ENCODE data around the gene MYO5B.

The MYO5B gene

DNA sequence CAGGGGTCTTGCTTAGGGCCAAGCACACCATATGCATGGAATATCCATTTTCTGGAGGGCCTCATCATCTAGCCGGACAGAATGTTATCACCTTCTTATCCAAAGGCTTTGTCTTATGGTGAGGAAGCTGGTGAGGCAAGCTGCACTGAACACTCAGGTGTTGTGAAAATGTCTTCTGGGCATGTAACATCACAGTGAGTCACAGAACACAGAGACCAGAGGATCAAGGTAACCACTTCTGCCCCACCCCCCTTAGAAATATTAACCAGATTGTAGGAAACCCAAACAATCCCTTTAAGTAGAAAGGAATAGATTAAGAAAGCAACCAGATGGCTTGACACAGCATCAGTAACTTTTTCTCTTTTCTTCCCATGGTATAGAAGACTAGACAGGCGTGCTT is 51.1 kb downstream of the MYO5B start:
- DNase-seq: no peak

DNA sequence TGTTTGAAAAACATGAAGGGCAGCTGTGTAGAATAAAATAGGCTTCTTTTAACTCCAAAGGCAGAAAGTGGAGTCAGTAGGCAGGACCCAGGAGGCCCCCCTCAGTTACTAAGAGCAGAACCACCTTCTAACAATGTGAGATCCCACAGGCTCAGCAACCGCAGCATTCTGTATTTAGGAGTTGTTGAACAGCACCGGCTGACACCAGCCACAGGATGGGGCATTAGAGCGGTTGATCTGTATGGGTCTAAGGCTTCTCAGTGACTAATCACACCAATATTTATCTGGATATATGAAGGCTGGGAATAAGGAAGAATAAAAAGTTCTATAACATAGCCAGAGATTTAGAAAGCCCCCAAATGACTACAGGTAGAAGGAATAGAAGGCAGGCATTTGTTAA is 51.7 kb downstream of the MYO5B start:
- DNase-seq: no peak

DNA sequence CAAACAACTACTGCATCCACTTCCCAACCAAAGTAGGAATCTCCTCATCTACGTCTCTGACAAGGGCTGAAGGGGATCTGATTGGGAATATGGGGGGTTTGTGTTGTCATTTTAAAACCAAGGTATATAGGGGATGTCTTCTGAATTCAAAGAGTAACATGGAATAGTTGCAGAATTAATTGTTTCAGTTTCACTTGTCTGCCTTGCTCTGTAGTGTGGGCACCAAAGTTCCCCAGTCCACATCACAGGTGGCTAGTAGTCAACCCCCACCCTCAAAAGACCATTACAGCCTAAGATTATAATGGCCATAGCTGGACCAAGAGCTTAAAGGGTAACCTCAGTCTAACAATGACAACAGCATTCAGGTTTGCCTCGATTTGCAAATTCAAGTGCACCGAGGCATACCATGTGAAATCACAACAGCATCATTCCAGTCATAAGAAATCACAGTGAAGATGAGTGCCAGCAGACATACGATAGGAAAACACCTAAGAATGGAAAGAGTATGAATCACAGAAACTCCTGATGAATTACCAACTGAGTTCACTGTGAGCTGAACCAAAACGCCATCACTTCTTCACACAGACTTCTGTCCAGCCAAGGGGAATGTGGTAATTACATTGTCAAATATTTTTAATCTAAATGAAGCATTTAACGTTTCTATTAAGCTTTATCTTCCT is 52.4 kb downstream of the MYO5B start:
- no peak for DNase-seq

DNA sequence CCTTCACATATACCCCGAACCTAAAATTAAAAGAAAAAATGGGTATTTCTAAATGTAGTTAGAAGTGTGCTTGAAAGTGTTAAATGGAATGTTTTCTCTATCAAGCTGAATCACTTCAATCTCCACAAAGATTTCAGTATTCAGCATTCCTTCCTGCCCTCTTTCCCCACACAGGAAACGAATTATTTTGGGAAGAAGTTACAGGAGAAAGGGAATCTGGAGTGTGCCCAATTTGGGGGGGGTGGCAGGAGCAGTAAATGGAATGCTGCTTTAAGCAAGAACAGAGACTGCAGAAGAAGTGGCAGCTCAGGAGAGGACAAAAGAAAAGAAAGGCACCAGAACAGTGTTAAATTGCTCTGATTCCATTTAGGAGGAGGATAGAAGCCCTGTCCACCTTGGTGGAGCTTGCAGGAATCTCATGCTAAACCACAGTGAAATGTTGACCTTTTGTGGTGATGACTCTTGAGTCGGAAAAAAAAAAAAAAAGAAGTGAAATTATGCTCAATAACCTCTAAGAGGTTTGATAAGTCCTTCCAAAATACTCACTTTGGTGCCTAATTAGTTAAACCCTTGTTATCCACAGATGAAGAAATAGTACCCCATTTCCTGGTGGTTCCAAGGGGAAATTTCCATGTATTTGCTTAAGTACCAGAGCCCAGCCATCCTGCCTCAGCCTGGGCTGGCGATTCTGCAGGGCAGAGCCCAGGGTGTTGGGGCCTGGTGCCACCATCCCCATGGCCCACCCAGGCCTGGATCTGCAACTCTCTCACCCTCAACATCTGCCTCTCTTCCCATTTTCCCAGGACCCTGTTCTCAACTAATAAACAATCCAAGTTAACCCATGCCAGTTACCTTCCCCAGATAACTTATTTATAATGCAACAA is 56.5 kb downstream of the MYO5B start:
- no peak for DNase-seq

DNA sequence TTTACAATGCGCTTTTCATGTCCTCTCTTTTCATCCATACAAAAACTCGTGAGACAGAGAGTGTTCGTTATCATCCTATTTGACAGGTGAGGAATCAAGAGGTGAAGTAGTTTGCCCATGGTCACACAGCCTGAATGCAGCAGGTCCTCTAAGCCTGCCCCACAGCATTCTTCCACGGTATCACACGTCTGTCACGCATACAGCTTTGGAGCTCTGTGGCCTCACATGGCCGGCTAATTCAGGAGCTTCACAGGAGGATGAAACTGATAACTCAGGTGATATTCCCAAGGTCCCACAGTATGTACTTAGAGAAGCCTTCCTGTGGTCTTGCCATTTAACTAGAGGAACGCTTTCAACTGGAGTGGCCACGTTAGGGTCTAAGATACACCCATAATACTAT is 59.0 kb downstream of the MYO5B start:
- no peak for DNase-seq

DNA sequence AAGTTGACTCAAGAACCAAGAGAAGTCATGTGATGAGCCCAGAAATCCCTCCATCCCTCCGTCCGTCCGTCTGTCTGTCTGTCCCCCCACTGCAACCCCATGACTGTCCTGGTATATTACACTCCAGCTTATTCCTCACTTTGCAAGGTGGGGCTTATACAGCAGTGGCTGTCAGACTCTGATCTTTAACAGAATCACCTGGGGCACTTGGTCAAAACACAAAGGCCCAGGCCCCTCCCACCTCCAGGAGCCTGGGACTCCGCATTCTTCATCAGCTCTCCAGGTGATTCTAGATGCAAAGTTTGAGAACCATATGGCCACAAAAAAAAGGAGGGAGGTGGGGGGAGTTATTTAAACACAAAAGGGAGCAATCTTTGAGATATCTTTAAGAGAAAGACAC is 61.4 kb downstream of the MYO5B start:
- no peak for DNase-seq

DNA sequence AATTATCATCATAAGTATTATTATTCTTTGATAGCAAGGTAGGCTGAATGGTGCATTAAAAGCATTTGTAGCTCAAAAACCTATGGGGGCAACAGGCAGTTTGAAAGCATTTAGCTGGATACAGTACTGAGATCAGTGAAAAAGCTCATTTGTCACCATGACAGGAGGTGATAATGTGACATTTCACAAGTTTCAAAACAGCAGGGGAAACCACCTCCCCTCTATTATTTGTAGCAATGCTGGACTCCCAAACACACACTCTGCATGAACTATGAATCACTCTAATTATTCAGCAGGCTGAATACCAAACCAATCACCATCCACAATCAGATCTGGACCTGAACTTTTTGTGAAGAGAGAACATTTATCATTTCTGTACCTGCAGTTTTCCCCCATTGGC is 63.4 kb downstream of the MYO5B start:
- no peak for DNase-seq

DNA sequence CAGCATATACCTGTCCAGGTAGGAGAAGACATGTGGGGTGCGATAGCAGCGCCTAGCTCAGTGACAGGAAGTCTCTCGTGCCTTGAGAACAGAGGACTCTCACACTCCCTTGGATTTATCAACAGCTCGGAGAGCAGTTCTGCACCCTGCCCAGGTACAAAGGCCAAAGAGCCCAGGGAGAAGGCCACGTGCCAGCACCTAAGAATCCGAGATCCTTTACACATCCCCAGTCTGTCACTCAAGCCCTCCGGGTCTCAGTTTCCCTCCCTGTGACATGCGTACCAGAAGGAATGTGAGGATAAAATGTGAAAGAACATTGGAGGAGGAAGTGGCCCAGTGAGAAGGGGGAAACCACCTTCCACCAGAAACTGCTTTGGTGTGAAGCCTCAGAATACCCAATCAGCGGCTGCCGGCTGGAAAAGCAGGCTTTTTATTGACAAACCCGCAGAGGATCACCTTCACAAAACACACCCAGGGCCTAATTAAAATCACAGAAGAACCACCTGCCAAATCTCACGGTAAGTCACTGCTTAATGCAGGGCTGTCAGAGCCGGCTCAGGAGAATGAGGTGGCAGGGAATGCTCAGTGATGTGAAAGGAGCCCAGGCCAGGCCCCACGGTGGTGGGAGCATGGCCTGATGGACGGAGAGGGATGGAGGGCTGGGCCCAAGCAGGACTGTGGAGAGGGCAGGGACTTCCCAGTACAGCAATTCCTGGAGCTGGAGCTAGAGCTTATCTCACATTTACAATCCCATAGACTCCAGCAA is 66.3 kb downstream of the MYO5B start:
- DNase-seq: no peak

DNA sequence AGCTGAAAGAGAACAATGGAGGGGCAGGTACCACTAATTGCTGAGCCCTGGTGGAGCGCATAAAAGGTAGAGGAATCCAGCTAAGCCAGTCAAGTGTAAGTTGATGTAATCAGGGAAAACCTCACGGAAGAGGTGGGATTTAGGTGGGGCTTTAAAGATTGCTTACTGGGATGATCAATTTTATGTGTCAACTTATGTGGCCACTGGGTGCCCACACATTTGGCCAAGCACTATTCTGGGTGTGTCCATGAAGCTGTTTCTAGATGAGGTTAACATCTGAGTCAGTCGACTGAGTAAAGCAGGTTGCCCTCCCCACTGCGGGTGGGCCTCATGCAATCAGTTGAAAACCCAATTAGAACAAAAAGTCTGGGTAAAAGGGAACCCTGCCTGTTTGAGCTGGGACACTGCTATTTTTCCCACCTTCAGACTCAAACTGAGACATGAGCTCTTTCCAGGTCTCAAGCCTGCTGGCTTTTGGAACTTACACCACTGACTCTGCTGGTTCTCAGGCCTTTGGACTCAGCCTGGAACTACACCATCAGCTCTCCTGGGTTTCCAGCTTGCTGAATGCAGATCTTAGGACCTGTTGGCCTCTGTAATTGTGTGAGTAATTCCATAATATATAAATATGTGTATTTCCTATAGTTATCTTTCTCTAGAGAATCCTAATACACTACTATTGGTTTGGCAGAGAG is 67.3 kb downstream of the MYO5B start:
- no peak for DNase-seq

DNA sequence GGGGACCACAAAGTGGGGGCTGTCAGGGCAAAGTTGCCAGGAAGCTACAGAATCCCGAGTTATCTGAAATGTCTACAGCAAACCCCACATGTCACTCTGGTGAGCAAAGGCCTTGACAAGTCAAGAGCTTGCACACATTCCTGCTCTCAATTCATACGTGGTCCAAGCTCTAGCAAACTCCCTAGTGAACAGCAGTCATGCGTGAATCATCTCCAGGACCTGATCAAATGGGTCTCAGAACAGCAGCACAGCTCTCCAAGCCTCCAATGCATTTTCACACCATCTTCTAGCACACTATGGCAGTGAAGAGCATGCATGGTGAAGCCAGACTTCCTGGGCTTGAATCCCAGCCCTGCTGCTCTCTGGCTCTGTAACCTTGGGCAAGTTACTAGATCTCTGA is 68.5 kb downstream of the MYO5B start:
- no peak for DNase-seq

DNA sequence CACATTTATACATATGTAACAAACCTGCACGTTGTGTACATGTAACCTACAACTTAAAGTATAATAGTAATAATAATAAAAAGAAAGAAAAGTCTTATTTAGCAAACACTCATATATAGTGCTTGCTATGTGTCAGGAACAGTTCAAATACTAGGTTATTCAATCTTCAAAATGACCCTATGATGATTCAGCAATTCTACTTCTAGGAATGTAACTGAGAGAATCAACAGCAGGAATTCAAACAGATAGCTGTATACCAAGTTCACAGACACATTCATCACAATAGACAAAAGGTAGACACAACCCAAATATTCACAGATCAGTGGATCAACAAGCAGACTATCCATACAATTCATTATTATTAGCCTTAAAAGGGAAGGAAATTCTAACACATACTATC is 69.5 kb downstream of the MYO5B start:
- DNase-seq: no peak

DNA sequence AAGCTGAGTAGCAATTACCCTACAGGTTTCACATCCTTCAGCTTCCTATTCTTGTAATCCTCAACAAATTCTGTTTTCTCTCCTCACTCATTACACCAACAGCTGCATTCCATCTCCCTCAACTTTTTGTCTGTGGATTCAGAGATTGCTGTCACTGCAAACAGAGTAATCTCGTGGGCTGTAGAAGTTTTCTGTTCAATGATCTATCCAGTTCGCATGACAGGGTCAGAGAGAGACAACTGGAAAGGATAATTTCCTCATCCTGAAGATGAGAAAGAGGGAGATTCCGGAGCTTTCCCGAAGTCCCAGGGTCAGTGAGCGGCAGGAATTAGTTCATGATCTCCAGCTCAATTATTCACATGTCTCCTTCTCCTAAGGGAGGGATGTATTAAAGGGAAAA is 75.7 kb downstream of the MYO5B start:
- no peak for DNase-seq

DNA sequence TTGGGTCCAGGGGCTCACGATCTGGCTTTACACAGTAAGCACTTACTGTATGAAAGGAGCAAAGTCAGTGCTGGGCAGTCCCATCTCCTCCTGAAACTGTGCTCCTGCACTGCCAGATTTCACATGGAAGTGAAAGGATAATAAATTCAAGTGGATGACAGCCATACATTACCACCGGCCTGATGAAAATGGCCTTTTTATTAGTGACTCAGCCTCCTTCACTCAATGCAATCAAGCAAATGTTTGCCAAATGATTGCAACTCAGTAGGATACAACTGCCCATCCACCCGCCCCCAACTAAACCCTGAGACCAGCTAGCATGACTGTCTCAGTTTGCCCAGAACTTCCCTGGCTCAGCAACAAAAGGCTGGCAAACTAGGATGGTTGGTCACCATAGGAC is 77.1 kb downstream of the MYO5B start:
- no peak for DNase-seq

DNA sequence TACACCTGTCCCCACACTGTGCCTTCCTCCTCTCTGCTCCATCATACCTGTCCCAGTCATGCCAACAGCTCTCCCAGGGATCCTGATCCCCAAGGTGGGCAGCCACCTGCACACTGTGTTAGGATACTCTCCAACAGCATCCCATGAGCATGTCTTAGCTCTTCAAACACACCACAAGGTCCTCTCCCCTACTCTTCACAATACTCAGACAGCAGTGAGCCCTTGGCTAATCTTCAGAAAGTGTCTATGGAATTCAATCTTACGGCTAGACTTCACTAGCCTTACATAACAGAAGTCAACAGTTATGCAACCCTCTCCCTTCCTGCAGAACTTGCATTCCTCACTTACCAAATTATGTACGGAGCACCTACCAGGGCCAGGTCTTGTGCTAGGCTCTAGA is 79.9 kb downstream of the MYO5B start:
- DNase-seq: no peak

DNA sequence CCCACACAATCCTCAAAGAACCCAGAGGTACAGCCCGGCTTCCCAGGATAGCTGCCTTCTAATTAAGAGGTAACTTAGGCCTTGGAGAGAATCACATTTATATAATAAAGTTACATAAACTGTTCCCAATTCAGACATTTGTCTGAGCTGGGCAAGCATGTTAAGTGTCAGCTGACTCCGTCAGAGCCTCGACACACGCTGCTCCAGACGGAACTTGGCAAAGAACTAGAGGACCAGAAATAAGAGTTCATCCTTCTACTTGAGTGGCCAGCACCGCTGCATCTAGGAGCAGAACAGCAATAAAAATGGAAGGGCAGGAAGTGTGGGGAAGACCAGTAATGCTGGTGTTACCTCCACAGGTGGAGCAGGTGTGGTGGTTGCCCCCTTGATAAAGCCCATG is 80.5 kb downstream of the MYO5B start:
- DNase-seq: no peak

DNA sequence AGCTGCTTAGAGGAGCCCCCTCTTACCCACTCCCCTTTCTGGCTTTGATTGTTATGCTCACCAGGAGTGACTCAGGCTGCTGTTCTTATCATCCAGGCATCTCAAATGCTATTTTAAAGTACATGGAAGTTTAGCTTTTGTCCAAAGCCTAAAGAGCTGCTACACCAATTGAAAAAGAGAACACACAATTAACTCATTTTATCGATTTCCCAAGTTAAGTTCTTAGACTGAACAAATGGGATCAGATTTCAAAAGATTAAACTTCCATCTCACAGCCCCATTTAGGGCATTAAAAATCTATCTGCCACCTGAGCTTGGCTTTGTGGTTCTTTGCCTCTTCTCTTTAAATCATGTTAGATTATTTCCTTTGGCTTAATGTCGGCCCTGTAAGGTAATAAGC is 81.2 kb downstream of the MYO5B start:
- no peak for DNase-seq

DNA sequence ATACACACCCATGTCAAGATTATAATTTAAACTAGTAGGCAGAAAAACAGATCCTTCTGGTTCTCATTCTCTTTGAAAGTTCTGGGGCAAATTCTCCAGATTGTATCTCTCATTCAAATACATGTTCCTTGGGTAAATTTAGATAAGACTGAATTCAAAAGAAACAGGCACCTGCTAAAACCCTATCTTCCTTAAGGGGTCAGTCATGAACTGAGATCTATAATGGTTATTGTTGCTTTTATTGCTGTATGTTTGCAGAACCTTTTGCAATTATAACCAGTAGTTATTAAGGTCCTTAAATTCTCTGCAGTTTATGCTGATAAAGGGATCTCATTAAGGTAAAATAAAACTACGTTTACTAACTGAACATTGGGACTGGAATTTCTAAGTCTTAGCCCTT is 83.5 kb downstream of the MYO5B start:
- no peak for DNase-seq

DNA sequence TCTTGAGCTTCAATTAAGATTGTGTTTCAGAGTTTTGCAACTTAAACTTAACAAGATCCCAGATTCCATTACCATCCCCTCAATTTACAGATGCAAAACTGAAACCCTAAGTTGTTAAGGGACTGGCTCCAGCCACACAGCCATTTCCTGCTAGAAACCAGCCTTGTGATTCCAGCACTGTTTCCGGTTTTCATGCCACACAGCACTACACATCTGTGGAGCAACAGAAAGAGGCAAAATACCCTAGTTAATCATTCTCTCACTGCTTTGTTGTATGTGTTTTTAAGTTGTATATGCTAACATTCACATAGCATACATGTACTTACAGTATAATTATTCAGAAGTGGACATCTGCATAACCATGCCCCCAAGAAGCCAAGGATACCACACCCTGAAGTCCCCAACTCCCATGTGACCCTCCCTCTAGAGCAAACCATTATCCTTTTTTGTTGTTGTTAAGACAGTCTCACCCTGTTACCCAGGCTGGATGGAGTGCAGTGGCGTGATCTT is 87.4 kb downstream of the MYO5B start:
- DNase-seq: no peak

DNA sequence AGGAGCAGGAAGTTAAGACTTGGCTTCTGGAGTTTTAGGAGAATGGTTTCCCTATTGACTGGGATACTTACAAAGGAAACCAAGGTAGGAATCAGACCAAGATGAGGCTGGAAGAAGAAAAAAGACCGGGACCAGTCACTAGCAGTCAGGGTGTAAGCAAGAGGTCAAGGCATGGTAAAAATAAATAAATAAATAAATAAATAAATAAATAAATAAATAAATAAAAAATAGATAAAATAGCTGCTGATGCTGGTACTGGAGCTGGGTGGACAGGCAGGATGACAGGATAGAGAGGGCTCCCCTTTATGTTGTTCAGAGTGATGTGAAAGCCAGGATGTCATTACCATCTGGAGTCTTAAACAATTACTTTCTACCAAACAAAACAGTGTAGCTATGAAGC is 89.9 kb downstream of the MYO5B start:
- DNase-seq: no peak

DNA sequence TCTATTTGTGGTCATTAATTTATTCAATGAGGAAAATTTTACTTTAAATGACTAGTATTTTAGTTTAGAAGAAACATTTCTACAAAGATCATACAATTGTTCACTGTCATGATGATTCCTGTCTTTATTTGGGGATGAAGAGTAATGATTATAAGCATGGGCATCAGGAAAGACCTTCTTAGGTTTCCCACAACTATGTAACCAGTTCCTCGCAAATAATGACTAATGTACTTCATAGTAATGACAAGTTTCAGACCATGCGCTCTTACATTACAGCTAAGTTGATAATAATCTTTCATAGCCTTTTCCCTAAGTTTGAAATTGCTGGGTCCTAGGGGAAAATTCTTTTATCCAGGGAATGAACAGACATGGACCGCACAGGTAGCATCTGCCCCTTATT is 90.5 kb downstream of the MYO5B start:
- no peak for DNase-seq

DNA sequence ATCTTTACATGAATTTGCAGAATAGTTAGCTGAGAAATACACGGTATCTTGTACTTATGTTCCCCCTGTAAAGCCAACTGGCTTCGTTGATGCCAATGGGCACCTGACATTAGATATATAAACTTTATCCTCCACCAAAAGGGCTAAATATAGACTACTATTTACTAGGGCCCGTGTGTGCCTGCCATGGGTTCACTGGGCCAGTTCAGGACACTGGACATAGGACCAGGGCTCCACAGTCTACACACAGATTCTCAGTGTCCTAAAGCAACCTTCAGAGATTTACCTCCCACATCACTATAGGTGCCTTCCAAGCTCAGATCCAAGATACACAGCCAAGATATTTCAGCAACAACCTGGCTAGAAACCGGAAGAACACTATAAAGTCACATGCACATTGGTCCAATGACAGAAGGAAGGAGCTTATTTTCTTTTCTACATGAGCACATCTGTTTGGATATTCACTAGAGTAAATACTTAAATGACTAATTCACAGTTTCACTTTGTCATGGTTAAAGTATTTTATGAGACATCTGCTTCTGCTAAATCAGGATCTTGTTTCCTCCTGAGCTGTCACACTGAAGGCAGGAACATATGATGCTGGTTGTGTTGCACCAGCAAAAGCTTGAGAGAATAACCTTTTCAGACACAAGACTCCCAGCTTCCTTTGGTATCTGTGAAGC is 95.1 kb downstream of the MYO5B start:
- DNase-seq: no peak

DNA sequence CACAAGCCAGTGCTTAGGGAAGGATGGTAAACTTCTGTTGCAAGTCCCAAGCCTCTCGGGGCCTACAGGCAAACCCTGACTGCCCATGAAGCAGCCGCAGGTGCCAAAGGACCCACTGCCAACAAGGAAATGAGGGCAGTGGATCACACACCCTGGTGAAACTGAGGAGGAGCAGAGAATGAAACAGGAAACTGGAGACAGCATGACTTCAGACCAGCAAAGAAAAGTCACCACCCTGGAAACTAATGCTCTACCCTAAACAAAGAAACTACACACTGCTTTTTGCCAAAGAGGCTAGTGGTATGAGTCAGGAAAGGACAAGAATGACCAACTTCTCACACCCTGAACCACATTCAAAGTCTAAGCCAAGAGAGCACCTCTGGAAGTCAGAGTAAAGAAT is 97.2 kb downstream of the MYO5B start:
- DNase-seq: no peak
